GM06990 (cell line): Measurements from ENCODE around the gene BANK1.

ENCODE experiments used
- DNase-seq: peaks from one replicate; pipeline ENCODE4 v3.0.0-alpha.2; 2011; ENCODE audit not compliant: insufficient read length; ENCODE audit errors: extremely low read depth
- H3K27me3 ChIP-seq: replicated peaks from 2 replicates; pipeline ENCODE4 v1.6.0; 2011; ENCODE audit warnings: low read length; ENCODE audit not compliant: control insufficient read depth, insufficient read depth
- H3K36me3 ChIP-seq: 2 replicates; pipeline ENCODE4 v1.5.1; 2011; ENCODE audit warnings: low read length; ENCODE audit not compliant: control insufficient read depth, insufficient read depth
- H3K4me3 ChIP-seq: replicated peaks from 2 replicates; pipeline ENCODE4 v1.5.1; 2011; ENCODE audit warnings: low read depth, mild to moderate bottlenecking, control low read depth, low read length
- TF ChIP-seq, protein P1 (sequence below): IDR thresholded peaks from 2 replicates; pipeline ENCODE4 v1.5.1; 2011; ENCODE audit warnings: low read length, control low read depth, mild to moderate bottlenecking, inconsistent platforms; ENCODE audit not compliant: insufficient read depth, poor library complexity, severe bottlenecking

The BANK1 gene

DNA sequence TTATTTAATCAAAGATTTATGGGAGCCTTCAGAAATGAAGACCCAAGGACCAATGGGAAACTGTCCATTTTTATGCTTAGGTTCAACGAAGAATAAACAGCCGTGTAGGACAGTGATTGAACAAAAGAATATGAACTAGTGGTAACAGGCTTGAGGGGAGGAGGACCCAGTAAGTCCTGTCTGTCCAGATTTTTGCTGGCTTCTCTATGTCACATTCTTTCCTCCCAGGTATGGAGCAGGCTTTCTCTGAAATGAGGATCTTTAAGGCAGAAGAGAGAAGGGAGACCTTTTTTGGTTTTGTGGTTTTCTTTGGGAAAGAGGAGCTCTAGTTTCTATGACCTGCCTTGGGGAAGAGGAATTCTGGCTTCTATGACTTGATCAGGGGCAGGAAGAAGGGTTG, 74.1 kb downstream of the BANK1 start:
- no peak for DNase-seq
- no peaks in the 10 kb centered on the region for H3K27me3 ChIP-seq
- TF ChIP-seq, protein P1, sequence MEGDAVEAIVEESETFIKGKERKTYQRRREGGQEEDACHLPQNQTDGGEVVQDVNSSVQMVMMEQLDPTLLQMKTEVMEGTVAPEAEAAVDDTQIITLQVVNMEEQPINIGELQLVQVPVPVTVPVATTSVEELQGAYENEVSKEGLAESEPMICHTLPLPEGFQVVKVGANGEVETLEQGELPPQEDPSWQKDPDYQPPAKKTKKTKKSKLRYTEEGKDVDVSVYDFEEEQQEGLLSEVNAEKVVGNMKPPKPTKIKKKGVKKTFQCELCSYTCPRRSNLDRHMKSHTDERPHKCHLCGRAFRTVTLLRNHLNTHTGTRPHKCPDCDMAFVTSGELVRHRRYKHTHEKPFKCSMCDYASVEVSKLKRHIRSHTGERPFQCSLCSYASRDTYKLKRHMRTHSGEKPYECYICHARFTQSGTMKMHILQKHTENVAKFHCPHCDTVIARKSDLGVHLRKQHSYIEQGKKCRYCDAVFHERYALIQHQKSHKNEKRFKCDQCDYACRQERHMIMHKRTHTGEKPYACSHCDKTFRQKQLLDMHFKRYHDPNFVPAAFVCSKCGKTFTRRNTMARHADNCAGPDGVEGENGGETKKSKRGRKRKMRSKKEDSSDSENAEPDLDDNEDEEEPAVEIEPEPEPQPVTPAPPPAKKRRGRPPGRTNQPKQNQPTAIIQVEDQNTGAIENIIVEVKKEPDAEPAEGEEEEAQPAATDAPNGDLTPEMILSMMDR, result no peak
- H3K4me3 ChIP-seq, result no peak overlapping the region
- no peaks in the 10 kb centered on the region for H3K36me3 ChIP-seq

DNA sequence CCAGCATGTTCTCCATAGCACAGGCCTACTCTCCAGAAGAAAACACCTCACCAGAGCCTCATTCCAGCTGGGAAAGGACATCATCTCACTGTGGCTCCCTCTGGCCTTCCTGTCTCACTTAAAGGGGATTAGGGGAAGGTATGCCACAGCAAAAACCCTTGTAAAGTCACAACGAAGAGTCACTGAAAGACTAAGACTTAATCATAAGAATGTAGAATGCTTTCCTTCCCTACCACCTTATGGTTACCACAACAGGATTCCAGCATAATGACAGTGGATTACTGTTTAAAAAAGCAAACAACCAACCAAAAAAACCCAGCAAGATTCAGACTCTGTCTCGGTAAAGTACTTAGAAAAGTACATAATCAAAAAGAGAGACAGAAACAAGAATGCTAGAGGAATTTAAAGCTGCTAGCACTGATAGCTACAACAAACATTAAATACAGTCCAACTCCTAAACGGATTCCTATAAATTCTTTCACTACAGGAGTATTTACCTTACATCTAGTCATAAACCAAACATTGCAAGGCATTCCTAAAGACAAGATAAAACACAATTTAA, 75.1 kb downstream of the BANK1 start:
- H3K4me3 ChIP-seq, result no peak overlapping the region
- no peaks in the 10 kb centered on the region for H3K36me3 ChIP-seq
- TF ChIP-seq, protein P1, result no peak
- no peaks in the 10 kb centered on the region for H3K27me3 ChIP-seq
- DNase-seq, result no peak

DNA sequence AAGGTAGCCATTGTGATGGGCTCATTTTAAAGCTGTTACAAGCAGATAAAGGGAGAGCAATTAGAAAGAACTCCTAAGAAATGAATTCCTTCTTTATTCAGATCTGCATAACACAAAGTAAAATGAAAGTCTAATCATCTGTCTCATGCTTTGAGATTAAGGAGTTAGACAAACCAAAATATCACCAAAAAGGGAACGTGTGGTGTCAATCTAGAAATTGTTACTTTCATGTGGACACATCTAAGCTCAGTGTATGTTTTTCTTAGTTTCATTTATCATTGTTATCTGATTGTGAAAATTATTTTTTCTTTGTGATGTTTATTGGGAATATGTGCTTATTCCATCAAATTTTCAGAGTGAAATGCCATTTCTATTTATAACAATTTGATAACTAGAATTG, 80.3 kb downstream of the BANK1 start:
- H3K4me3 ChIP-seq, result no peak overlapping the region
- TF ChIP-seq, protein P1, result no peak
- H3K36me3 ChIP-seq, result no peaks in the 10 kb centered on the region
- no peak for DNase-seq
- H3K27me3 ChIP-seq, result no peaks in the 10 kb centered on the region

DNA sequence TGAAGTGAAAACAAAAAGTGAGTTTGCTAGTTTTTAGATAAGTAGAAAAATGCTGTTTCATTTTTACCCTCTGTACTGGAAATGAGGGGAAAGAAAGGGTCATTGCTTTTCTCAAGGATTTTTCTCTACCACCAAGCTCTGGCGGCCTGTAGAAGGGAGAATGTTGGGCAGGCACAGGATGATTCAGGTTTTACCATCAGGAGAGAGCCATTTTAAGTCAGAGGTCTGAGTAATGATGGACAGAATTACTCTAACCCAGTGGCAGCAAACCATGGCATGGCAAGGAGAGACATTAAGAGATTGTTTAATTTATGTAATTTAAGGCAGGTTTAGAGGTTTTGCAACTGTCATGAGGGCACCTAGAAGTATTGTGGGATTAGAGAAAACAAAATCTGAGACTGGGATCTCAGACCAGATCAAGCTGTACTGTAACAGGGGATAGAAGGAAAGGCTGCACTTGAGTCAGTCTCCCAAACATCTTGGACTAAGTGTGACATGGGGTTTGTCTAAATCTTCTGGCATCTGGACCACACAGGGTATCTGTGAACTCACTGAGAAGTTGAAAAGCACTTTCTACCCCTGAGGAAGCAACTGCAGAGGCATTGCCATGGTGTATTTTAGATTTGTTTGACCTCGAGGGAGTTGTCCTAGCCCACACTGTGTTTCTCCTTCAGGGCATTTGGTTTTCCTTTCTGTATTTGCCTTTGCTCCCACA, 81.6 kb downstream of the BANK1 start:
- Histone ChIP-seq H3K36me3 (no peaks in the 10 kb centered on the region), H3K4me3 (no peak overlapping the region), H3K27me3 (no peaks in the 10 kb centered on the region)
- DNase-seq, result no peak
- TF ChIP-seq, protein P1, result no peak

DNA sequence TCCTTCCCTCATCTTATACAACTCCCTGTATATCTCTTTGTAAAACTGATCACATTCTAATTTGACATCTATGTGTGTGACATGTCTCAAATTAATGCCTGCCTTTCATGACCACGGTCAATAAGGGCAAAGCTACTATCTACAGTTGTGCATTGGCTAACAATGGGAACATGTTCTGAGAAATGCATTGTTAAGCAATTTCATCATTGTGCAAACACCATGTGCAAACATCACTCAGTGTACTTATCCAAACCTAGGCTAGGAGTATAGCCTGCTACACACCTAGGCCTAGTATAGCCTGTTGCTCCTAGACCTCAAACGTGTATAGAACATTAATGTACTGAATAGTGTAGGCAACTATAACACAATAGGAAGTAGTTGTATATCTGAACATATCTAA, 95.0 kb downstream of the BANK1 start:
- DNase-seq, result no peak
- Histone ChIP-seq H3K36me3 (no peaks in the 10 kb centered on the region), H3K27me3 (no peaks in the 10 kb centered on the region), H3K4me3 (no peak overlapping the region)
- TF ChIP-seq, protein P1, result no peak
